ENCODE measurements around the gene PADI4. TPM values are rescaled to one million over a fixed set of nuclear protein-coding genes. Genes with fewer than 3 reads are reported as not detected.

The PADI4 gene
- total RNA-seq = 1.0 TPM

- Histone ChIP-seq H3K27ac (ENCODE audit: low read depth, low read length) (no peak within 1 kb of the TSS), H3K4me3 (ENCODE audit: low read length in 3 of 3) (no peak within 1 kb of the TSS), H3K4me1 (ENCODE audit: control insufficient read depth in 3 of 3, insufficient read depth in 3 of 3, low read length in 3 of 3) (no peaks in the 10 kb centered on the region), H3K27me3 (ENCODE audit: control insufficient read depth in 3 of 3, insufficient read depth in 3 of 3, low read length in 3 of 3) (peaks cover 22 to 38% (median 37%) of the 10 kb centered on the region in 3 donors), H3K9ac (ENCODE audit: low read depth in 1 of 3, low read length in 3 of 3) (no peak within 1 kb of the TSS), H3K9me3 (ENCODE audit: control insufficient read depth in 3 of 3, low read length in 3 of 3) (no peaks in the 10 kb centered on the region), H3K36me3 (ENCODE audit: control insufficient read depth in 3 of 3, insufficient read depth in 3 of 3, low read length in 3 of 3) (no peaks in the 10 kb centered on the region)
Observed at GRCh38 chr1:17307946-17308345, at the start of gene PADI4. PADI4 (plus strand) TSS chr1:17308197; CDS start chr1:17308223, 26 bp downstream.

GRCh38 chr1:17258758-17259130, 49.3 kb upstream of the PADI4 start:
- no peak overlapping the region for H3K9ac ChIP-seq (ENCODE audit: low read depth in 1 of 3, low read length in 3 of 3)
- H3K4me3 ChIP-seq (ENCODE audit: low read length in 3 of 3) = no peak overlapping the region
- no peak overlapping the region for H3K27ac ChIP-seq (ENCODE audit: low read depth, low read length)
- H3K27me3 ChIP-seq (ENCODE audit: control insufficient read depth in 3 of 3, insufficient read depth in 3 of 3, low read length in 3 of 3) = peaks cover 17 to 43% (median 41%) of the 10 kb centered on the region in 3 donors
- H3K9me3 ChIP-seq (ENCODE audit: control insufficient read depth in 3 of 3, low read length in 3 of 3) = no peaks in the 10 kb centered on the region
- no peaks in the 10 kb centered on the region for H3K36me3 ChIP-seq (ENCODE audit: control insufficient read depth in 3 of 3, insufficient read depth in 3 of 3, low read length in 3 of 3)
- no peaks in the 10 kb centered on the region for H3K4me1 ChIP-seq (ENCODE audit: control insufficient read depth in 3 of 3, insufficient read depth in 3 of 3, low read length in 3 of 3)

- H3K27ac ChIP-seq (ENCODE audit: low read depth, low read length) = no peak overlapping the region
- no peak overlapping the region for H3K9ac ChIP-seq (ENCODE audit: low read depth in 1 of 3, low read length in 3 of 3)
- no peaks in the 10 kb centered on the region for H3K9me3 ChIP-seq (ENCODE audit: control insufficient read depth in 3 of 3, low read length in 3 of 3)
- H3K36me3 ChIP-seq (ENCODE audit: control insufficient read depth in 3 of 3, insufficient read depth in 3 of 3, low read length in 3 of 3) = no peaks in the 10 kb centered on the region
- H3K27me3 ChIP-seq (ENCODE audit: control insufficient read depth in 3 of 3, insufficient read depth in 3 of 3, low read length in 3 of 3) = peaks cover 17 to 43% (median 41%) of the 10 kb centered on the region in 3 donors
- no peaks in the 10 kb centered on the region for H3K4me1 ChIP-seq (ENCODE audit: control insufficient read depth in 3 of 3, insufficient read depth in 3 of 3, low read length in 3 of 3)
- no peak overlapping the region for H3K4me3 ChIP-seq (ENCODE audit: low read length in 3 of 3)
Observed at GRCh38 chr1:17259233-17259873, 48.6 kb upstream of the PADI4 start.

- Histone ChIP-seq H3K27ac (ENCODE audit: low read depth, low read length) (no peak overlapping the region), H3K27me3 (ENCODE audit: control insufficient read depth in 3 of 3, insufficient read depth in 3 of 3, low read length in 3 of 3) (peaks cover 15 to 43% (median 36%) of the 10 kb centered on the region in 3 donors), H3K4me3 (ENCODE audit: low read length in 3 of 3) (no peak overlapping the region), H3K4me1 (ENCODE audit: control insufficient read depth in 3 of 3, insufficient read depth in 3 of 3, low read length in 3 of 3) (no peaks in the 10 kb centered on the region), H3K9ac (ENCODE audit: low read depth in 1 of 3, low read length in 3 of 3) (no peak overlapping the region), H3K36me3 (ENCODE audit: control insufficient read depth in 3 of 3, insufficient read depth in 3 of 3, low read length in 3 of 3) (no peaks in the 10 kb centered on the region), H3K9me3 (ENCODE audit: control insufficient read depth in 3 of 3, low read length in 3 of 3) (no peaks in the 10 kb centered on the region)
Observed at GRCh38 chr1:17260264-17260663, 47.7 kb upstream of the PADI4 start.

GRCh38 chr1:17260738-17261137, 47.3 kb upstream of the PADI4 start:
- Histone ChIP-seq H3K36me3 (ENCODE audit: control insufficient read depth in 3 of 3, insufficient read depth in 3 of 3, low read length in 3 of 3) (no peaks in the 10 kb centered on the region), H3K4me3 (ENCODE audit: low read length in 3 of 3) (no peak overlapping the region), H3K27ac (ENCODE audit: low read depth, low read length) (no peak overlapping the region), H3K27me3 (ENCODE audit: control insufficient read depth in 3 of 3, insufficient read depth in 3 of 3, low read length in 3 of 3) (peaks cover 10 to 40% (median 32%) of the 10 kb centered on the region in 3 donors), H3K9ac (ENCODE audit: low read depth in 1 of 3, low read length in 3 of 3) (no peak overlapping the region), H3K9me3 (ENCODE audit: control insufficient read depth in 3 of 3, low read length in 3 of 3) (no peaks in the 10 kb centered on the region), H3K4me1 (ENCODE audit: control insufficient read depth in 3 of 3, insufficient read depth in 3 of 3, low read length in 3 of 3) (no peaks in the 10 kb centered on the region)

- Histone ChIP-seq H3K9ac (ENCODE audit: low read depth in 1 of 3, low read length in 3 of 3) (no peak overlapping the region), H3K4me3 (ENCODE audit: low read length in 3 of 3) (no peak overlapping the region), H3K36me3 (ENCODE audit: control insufficient read depth in 3 of 3, insufficient read depth in 3 of 3, low read length in 3 of 3) (no peaks in the 10 kb centered on the region), H3K27me3 (ENCODE audit: control insufficient read depth in 3 of 3, insufficient read depth in 3 of 3, low read length in 3 of 3) (peaks cover 5 to 25% (median 16%) of the 10 kb centered on the region in 3 donors), H3K27ac (ENCODE audit: low read depth, low read length) (no peak overlapping the region), H3K9me3 (ENCODE audit: control insufficient read depth in 3 of 3, low read length in 3 of 3) (no peaks in the 10 kb centered on the region), H3K4me1 (ENCODE audit: control insufficient read depth in 3 of 3, insufficient read depth in 3 of 3, low read length in 3 of 3) (no peaks in the 10 kb centered on the region)
Observed at GRCh38 chr1:17263936-17264335, 44.1 kb upstream of the PADI4 start.

GRCh38 chr1:17264470-17264869, 43.5 kb upstream of the PADI4 start:
- Histone ChIP-seq H3K9me3 (ENCODE audit: control insufficient read depth in 3 of 3, low read length in 3 of 3) (no peaks in the 10 kb centered on the region), H3K36me3 (ENCODE audit: control insufficient read depth in 3 of 3, insufficient read depth in 3 of 3, low read length in 3 of 3) (no peaks in the 10 kb centered on the region), H3K27me3 (ENCODE audit: control insufficient read depth in 3 of 3, insufficient read depth in 3 of 3, low read length in 3 of 3) (peaks cover 5 to 21% (median 12%) of the 10 kb centered on the region in 3 donors), H3K4me3 (ENCODE audit: low read length in 3 of 3) (no peak overlapping the region), H3K9ac (ENCODE audit: low read depth in 1 of 3, low read length in 3 of 3) (no peak overlapping the region), H3K4me1 (ENCODE audit: control insufficient read depth in 3 of 3, insufficient read depth in 3 of 3, low read length in 3 of 3) (no peaks in the 10 kb centered on the region), H3K27ac (ENCODE audit: low read depth, low read length) (no peak overlapping the region)

GRCh38 chr1:17265162-17265561, 42.8 kb upstream of the PADI4 start:
- Histone ChIP-seq H3K36me3 (ENCODE audit: control insufficient read depth in 3 of 3, insufficient read depth in 3 of 3, low read length in 3 of 3) (no peaks in the 10 kb centered on the region), H3K9ac (ENCODE audit: low read depth in 1 of 3, low read length in 3 of 3) (no peak overlapping the region), H3K4me3 (ENCODE audit: low read length in 3 of 3) (no peak overlapping the region), H3K4me1 (ENCODE audit: control insufficient read depth in 3 of 3, insufficient read depth in 3 of 3, low read length in 3 of 3) (no peaks in the 10 kb centered on the region), H3K27me3 (ENCODE audit: control insufficient read depth in 3 of 3, insufficient read depth in 3 of 3, low read length in 3 of 3) (peaks cover under 1 to 14% (median 5%) of the 10 kb centered on the region in 3 donors), H3K9me3 (ENCODE audit: control insufficient read depth in 3 of 3, low read length in 3 of 3) (no peaks in the 10 kb centered on the region), H3K27ac (ENCODE audit: low read depth, low read length) (no peak overlapping the region)

GRCh38 chr1:17265950-17266349, 42.0 kb upstream of the PADI4 start:
- Histone ChIP-seq H3K36me3 (ENCODE audit: control insufficient read depth in 3 of 3, insufficient read depth in 3 of 3, low read length in 3 of 3) (no peaks in the 10 kb centered on the region), H3K9ac (ENCODE audit: low read depth in 1 of 3, low read length in 3 of 3) (no peak overlapping the region), H3K4me1 (ENCODE audit: control insufficient read depth in 3 of 3, insufficient read depth in 3 of 3, low read length in 3 of 3) (no peaks in the 10 kb centered on the region), H3K4me3 (ENCODE audit: low read length in 3 of 3) (no peak overlapping the region), H3K27me3 (ENCODE audit: control insufficient read depth in 3 of 3, insufficient read depth in 3 of 3, low read length in 3 of 3) (peaks cover 0 to 7% (median 0%) of the 10 kb centered on the region in 3 donors), H3K27ac (ENCODE audit: low read depth, low read length) (no peak overlapping the region), H3K9me3 (ENCODE audit: control insufficient read depth in 3 of 3, low read length in 3 of 3) (no peaks in the 10 kb centered on the region)

GRCh38 chr1:17270891-17271765, 36.9 kb upstream of the PADI4 start:
- no peaks in the 10 kb centered on the region for H3K9me3 ChIP-seq (ENCODE audit: control insufficient read depth in 3 of 3, low read length in 3 of 3)
- no peak overlapping the region for H3K27ac ChIP-seq (ENCODE audit: low read depth, low read length)
- H3K4me1 ChIP-seq (ENCODE audit: control insufficient read depth in 3 of 3, insufficient read depth in 3 of 3, low read length in 3 of 3) = no peaks in the 10 kb centered on the region
- H3K9ac ChIP-seq (ENCODE audit: low read depth in 1 of 3, low read length in 3 of 3) = no peak overlapping the region
- H3K4me3 ChIP-seq (ENCODE audit: low read length in 3 of 3) = no peak overlapping the region
- H3K36me3 ChIP-seq (ENCODE audit: control insufficient read depth in 3 of 3, insufficient read depth in 3 of 3, low read length in 3 of 3) = no peaks in the 10 kb centered on the region
- H3K27me3 ChIP-seq (ENCODE audit: control insufficient read depth in 3 of 3, insufficient read depth in 3 of 3, low read length in 3 of 3) = peaks cover 5 to 19% (median 13%) of the 10 kb centered on the region in 3 donors
